PFSK-1 (cell line): ENCODE measurements around the gene NELFB.

Source experiments
- FOXP2 ChIP-seq: optimal IDR thresholded peaks from 2 replicates; pipeline ENCODE3; 2011; ENCODE audit warnings: borderline replicate concordance, control low read depth, inconsistent platforms; ENCODE audit not compliant: insufficient read depth; ENCODE audit errors: extremely low read length, extremely low read depth
- POLR2AphosphoS5 ChIP-seq: IDR thresholded peaks from 2 replicates; pipeline ENCODE4 v1.6.1; 2012; ENCODE audit warnings: low read depth, mild to moderate bottlenecking, control low read depth, low read length, moderate library complexity
- REST ChIP-seq, 2 experiments: IDR thresholded peaks; 2 replicates each; pipeline versions ENCODE4 v1.6.1 to v1.8.0; 2011 to 2012; ENCODE audit warnings: low read depth in 2 of 2, low read length in 2 of 2, control low read depth in 1 of 2, inconsistent platforms in 1 of 2, mild to moderate bottlenecking in 1 of 2, moderate library complexity in 1 of 2; ENCODE audit not compliant: insufficient read depth in 1 of 2
- SIN3A ChIP-seq: IDR thresholded peaks from 2 replicates; pipeline ENCODE4 v1.6.1; 2012; ENCODE audit warnings: mild to moderate bottlenecking, low read length, moderate library complexity, borderline replicate concordance; ENCODE audit not compliant: insufficient read depth
- TAF1 ChIP-seq: IDR thresholded peaks from 2 replicates; pipeline ENCODE4 v1.6.1; 2012; ENCODE audit warnings: low read length, control low read depth, borderline replicate concordance; ENCODE audit not compliant: insufficient read depth

- TF ChIP-seq REST (IDR thresholded peaks at IDR 0.05; ENCODE audit: insufficient read depth in 1 of 2, low read depth in 2 of 2, low read length in 2 of 2) (no peak), FOXP2 (no peak), TAF1 (no peak), POLR2AphosphoS5 (no peak), SIN3A (no peak)
Measured at GRCh38 chr9:137299938-137300337, 44.8 kb downstream of the NELFB start.
